ENCODE results near the gene CD247. TPM values are rescaled to one million over a fixed set of nuclear protein-coding genes. Genes with fewer than 3 reads are reported as not detected.
A peak's percentile ranks its signal among the peaks of the same experiment; 100 is the strongest.

Gene CD247
- total and polyA plus RNA-seq, 2 of the 13 experiments (the other 11 are each of a cell fraction or from before 2014, with no cell fraction given): 0.20 TPM; not detected in 1

DNA sequence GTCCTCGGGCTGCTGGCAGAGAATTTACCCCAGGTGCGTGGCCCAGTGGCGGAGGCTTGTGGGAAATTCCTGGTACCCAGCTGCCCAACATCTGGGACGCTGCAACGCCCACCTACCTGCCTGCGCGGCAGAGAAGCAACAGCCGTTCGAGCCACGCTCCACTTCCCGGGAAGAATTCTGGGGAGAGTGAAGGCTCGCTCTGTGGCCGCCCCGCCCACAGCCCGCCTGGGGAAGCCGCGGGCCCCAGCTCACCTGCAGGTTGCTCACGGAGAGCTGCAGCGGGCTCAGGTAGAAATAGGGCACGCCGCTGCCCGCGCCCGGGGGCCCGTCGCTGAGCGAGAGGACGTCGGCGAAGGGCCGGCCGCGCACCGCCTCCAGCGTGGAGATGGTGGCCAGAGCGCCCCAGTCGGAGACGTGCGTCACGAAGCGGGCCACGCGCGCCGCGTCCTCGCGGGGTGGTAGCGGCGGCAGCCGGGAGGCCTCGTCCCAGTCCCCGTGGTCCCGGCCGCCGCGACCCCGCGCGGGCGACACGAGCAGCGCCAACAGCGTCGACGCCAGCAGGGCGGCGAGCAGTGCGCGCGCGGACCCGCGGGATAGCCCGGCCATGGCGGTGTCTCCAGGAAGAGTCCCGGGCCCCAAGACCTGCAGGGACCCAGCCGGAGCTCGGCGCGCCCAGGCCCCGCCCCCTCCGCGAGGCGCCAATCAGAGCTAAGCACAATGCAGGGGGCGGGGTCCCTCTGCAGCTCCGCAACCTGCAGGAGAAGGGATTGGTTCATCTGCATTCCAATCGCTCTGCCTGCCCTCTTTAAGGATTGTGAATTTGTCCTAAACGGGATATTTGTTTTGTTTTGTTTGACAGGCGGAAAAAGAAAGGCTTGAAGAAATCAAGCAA is 35.1 kb upstream of the CD247 start, which contains the start of gene CREG1 (continued):
- TF ChIP-seq SRY (CRISPR knock-in tag; IDR thresholded peaks at IDR 0.05): peak; percentile 67; the same call in 1 of the 2 replicates
- TF ChIP-seq, protein P1, sequence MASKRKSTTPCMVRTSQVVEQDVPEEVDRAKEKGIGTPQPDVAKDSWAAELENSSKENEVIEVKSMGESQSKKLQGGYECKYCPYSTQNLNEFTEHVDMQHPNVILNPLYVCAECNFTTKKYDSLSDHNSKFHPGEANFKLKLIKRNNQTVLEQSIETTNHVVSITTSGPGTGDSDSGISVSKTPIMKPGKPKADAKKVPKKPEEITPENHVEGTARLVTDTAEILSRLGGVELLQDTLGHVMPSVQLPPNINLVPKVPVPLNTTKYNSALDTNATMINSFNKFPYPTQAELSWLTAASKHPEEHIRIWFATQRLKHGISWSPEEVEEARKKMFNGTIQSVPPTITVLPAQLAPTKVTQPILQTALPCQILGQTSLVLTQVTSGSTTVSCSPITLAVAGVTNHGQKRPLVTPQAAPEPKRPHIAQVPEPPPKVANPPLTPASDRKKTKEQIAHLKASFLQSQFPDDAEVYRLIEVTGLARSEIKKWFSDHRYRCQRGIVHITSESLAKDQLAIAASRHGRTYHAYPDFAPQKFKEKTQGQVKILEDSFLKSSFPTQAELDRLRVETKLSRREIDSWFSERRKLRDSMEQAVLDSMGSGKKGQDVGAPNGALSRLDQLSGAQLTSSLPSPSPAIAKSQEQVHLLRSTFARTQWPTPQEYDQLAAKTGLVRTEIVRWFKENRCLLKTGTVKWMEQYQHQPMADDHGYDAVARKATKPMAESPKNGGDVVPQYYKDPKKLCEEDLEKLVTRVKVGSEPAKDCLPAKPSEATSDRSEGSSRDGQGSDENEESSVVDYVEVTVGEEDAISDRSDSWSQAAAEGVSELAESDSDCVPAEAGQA (IDR thresholded peaks at IDR 0.05; ENCODE audit: low read depth): no peak
- TF ChIP-seq, protein P1 (CRISPR knock-in tag; IDR thresholded peaks at IDR 0.05; ENCODE audit: borderline replicate concordance): peak; percentile 88; the same call in 1 of the 2 replicates
- no peak for TF ChIP-seq THYN1 (CRISPR knock-in tag; IDR thresholded peaks at IDR 0.05; ENCODE audit: borderline replicate concordance, low read depth)
- TF ChIP-seq SAFB2 (CRISPR knock-in tag; IDR thresholded peaks at IDR 0.05; ENCODE audit: borderline replicate concordance, low read depth): peak; percentile 66; the same call in 1 of the 2 replicates
- TF ChIP-seq, protein P2, sequence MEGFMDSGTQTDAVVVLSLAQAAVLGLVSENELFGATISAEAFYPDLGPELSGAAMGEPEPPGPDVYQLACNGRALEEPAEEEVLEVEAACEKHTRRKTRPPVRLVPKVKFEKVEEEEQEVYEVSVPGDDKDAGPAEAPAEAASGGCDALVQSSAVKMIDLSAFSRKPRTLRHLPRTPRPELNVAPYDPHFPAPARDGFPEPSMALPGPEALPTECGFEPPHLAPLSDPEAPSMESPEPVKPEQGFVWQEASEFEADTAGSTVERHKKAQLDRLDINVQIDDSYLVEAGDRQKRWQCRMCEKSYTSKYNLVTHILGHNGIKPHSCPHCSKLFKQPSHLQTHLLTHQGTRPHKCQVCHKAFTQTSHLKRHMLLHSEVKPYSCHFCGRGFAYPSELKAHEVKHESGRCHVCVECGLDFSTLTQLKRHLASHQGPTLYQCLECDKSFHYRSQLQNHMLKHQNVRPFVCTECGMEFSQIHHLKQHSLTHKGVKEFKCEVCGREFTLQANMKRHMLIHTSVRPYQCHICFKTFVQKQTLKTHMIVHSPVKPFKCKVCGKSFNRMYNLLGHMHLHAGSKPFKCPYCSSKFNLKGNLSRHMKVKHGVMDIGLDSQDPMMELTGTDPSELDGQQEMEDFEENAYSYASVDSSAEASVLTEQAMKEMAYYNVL (CRISPR knock-in tag; IDR thresholded peaks at IDR 0.05; ENCODE audit: borderline replicate concordance): no peak
- peak; percentile 93 for TF ChIP-seq ARNT2 (CRISPR knock-in tag; IDR thresholded peaks at IDR 0.05; ENCODE audit: low read depth)
- TF ChIP-seq ETV5 (CRISPR knock-in tag; IDR thresholded peaks at IDR 0.05; ENCODE audit: borderline replicate concordance): no peak
- 0 out of 2 replicates have a peak, but pooled peaks have one; percentile 30 for TF ChIP-seq ZSCAN25 (CRISPR knock-in tag; IDR thresholded peaks at IDR 0.05)
- TF ChIP-seq, protein P3, sequence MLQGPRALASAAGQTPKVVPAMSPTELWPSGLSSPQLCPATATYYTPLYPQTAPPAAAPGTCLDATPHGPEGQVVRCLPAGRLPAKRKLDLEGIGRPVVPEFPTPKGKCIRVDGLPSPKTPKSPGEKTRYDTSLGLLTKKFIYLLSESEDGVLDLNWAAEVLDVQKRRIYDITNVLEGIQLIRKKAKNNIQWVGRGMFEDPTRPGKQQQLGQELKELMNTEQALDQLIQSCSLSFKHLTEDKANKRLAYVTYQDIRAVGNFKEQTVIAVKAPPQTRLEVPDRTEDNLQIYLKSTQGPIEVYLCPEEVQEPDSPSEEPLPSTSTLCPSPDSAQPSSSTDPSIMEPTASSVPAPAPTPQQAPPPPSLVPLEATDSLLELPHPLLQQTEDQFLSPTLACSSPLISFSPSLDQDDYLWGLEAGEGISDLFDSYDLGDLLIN (CRISPR knock-in tag; IDR thresholded peaks at IDR 0.05; ENCODE audit: borderline replicate concordance): peak; percentile 67; the same call in 1 of the 2 replicates
- TF ChIP-seq ADNP (CRISPR knock-in tag; IDR thresholded peaks at IDR 0.05): no peak
- no peak for TF ChIP-seq KAT7 (CRISPR knock-in tag; IDR thresholded peaks at IDR 0.05; ENCODE audit: borderline replicate concordance)
- TF ChIP-seq, protein P4, sequence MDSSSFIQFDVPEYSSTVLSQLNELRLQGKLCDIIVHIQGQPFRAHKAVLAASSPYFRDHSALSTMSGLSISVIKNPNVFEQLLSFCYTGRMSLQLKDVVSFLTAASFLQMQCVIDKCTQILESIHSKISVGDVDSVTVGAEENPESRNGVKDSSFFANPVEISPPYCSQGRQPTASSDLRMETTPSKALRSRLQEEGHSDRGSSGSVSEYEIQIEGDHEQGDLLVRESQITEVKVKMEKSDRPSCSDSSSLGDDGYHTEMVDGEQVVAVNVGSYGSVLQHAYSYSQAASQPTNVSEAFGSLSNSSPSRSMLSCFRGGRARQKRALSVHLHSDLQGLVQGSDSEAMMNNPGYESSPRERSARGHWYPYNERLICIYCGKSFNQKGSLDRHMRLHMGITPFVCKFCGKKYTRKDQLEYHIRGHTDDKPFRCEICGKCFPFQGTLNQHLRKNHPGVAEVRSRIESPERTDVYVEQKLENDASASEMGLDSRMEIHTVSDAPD (CRISPR knock-in tag; IDR thresholded peaks at IDR 0.05): no peak
- TF ChIP-seq PLRG1 (conservative IDR thresholded peaks at IDR 0.05): no peak
- TF ChIP-seq ZNF777 (CRISPR knock-in tag; IDR thresholded peaks at IDR 0.05): peak; percentile 86
- TF ChIP-seq, protein P5, sequence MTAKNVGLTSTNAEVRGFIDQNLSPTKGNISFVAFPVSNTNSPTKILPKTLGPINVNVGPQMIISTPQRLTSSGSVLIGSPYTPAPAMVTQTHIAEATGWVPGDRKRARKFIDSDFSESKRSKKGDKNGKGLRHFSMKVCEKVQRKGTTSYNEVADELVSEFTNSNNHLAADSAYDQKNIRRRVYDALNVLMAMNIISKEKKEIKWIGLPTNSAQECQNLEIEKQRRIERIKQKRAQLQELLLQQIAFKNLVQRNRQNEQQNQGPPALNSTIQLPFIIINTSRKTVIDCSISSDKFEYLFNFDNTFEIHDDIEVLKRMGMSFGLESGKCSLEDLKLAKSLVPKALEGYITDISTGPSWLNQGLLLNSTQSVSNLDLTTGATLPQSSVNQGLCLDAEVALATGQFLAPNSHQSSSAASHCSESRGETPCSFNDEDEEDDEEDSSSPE (CRISPR knock-in tag; IDR thresholded peaks at IDR 0.05): peak; percentile 35; the same call in 1 of the 2 replicates
